D721Med (cell line): Measurements from ENCODE around the gene KASH5.

Experiments used
- DNase-seq: peaks from one replicate; pipeline ENCODE4 v3.0.0; 2011; ENCODE audit warnings: low spot score; ENCODE audit not compliant: insufficient read length
- FAIRE-seq: peaks from 2 replicates; lab custom pipeline; 2011; peaks lifted over from hg19 to GRCh38; lab: Jason Lieb, UNC
- CTCF ChIP-seq: IDR thresholded peaks from 2 replicates; pipeline ENCODE4 v1.5.1; 2012; ENCODE audit warnings: mild to moderate bottlenecking, control low read depth; ENCODE audit not compliant: insufficient read depth; ENCODE audit errors: missing control alignments

Gene KASH5

GRCh38 chr19:49434907-49435583, 47.0 kb downstream of the KASH5 start:
- FAIRE-seq = no peak

GRCh38 chr19:49435670-49436069, 47.6 kb downstream of the KASH5 start:
- FAIRE-seq (no peak), DNase-seq (no peak)
- TF ChIP-seq CTCF = no peak

More at GRCh38 chr19:49434907-49435583, 47.0 kb downstream of the KASH5 start:
- no peak for TF ChIP-seq CTCF
- DNase-seq = no peak

- DNase-seq = no peak
- no peak for FAIRE-seq
- TF ChIP-seq CTCF = no peak
Observed at GRCh38 chr19:49436381-49437017, 48.5 kb downstream of the KASH5 start.

DNA sequence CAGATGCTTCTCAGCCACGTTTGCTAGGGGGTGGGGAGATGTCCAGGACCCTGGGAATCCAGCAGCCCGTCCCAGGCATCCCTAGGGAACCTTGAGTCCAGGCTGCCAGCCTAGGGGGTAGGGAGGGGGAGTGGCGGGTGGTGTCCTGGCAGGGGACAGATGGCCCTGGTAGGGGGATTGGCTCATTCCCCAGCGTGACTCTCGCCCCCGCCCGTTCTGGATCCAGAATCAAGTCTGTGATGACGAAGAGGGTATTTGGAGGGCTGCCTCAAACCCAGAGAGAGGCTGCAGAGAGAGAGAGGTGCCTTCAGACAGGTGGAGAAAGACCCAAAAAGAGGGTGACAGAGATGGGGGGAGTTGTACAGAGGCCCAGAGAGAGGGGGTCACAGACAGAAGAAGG, 49.2 kb downstream of the KASH5 start:
- no peak for TF ChIP-seq CTCF
- DNase-seq (peak; percentile 83), FAIRE-seq (no peak)

GRCh38 chr19:49438261-49438660, 50.2 kb downstream of the KASH5 start:
- DNase-seq (no peak), FAIRE-seq (no peak)
- TF ChIP-seq CTCF = no peak

DNA sequence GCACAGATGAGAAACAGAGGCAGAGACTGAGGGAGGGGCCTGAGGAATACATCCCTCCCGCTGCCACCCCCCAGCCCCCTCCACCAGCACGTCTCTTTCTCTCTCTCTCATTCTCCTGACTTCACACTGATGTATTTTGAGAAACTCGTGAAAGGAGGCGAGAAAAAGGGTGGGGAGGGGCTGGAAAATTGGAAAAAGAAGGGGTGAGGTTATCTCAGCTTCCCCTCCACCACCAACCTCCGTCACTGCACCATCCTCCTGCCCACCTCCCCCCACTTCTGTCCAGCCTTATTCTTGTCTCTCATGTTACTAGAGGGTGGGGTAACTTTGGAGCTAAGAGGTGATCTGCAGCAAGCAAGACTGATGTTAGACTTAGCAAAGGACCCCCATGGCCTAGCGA, 51.8 kb downstream of the KASH5 start:
- no peak for DNase-seq
- no peak for FAIRE-seq
- TF ChIP-seq CTCF = no peak

- FAIRE-seq = no peak
- DNase-seq = no peak
- TF ChIP-seq CTCF = no peak
Observed at GRCh38 chr19:49440439-49441209, 52.6 kb downstream of the KASH5 start.
